ENCODE measurements around the gene GSTO1.

GSTO1 gene

GRCh38 chr10:104251443-104251842, 3.2 kb upstream of the GSTO1 start:
- DNase-seq: no peak

- no peak for DNase-seq
Measured at GRCh38 chr10:104252368-104252767, 2.3 kb upstream of the GSTO1 start.

GRCh38 chr10:104253106-104253505, 1.6 kb upstream of the GSTO1 start:
- no peak for DNase-seq

- no peak for DNase-seq
Measured at GRCh38 chr10:104253606-104254410, 884 bp upstream of the GSTO1 start.

- no peak for DNase-seq
Measured at GRCh38 chr10:104255311-104255981, 754 bp downstream of the GSTO1 start.

- no peak for DNase-seq
Measured at GRCh38 chr10:104256335-104256961, 1.8 kb downstream of the GSTO1 start.

GRCh38 chr10:104257235-104257634, 2.5 kb downstream of the GSTO1 start:
- no peak for DNase-seq

- no peak for DNase-seq
Measured at GRCh38 chr10:104258209-104258608, 3.5 kb downstream of the GSTO1 start.

- no peak for DNase-seq
Measured at GRCh38 chr10:104259456-104259855, 4.8 kb downstream of the GSTO1 start.

- no peak for DNase-seq
Measured at GRCh38 chr10:104259999-104260774, 5.5 kb downstream of the GSTO1 start.

- DNase-seq: no peak
Measured at GRCh38 chr10:104260775-104261115, 6.1 kb downstream of the GSTO1 start.

- no peak for DNase-seq
Measured at GRCh38 chr10:104262055-104262454, 7.4 kb downstream of the GSTO1 start.

- DNase-seq: no peak
Measured at GRCh38 chr10:104264783-104265182, 10.1 kb downstream of the GSTO1 start.

- no peak for DNase-seq
Measured at GRCh38 chr10:104267721-104268404, 13.2 kb downstream of the GSTO1 start.

GRCh38 chr10:104268405-104268712, 13.7 kb downstream of the GSTO1 start:
- no peak for DNase-seq

GRCh38 chr10:104268713-104269645, 14.3 kb downstream of the GSTO1 start, which contains the start of gene GSTO2:
Gene GSTO2, plus strand, starts transcription at chr10:104269184. Its CDS starts 5,732 bp downstream, at chr10:104274916.
- peak; percentile 98 for DNase-seq

- DNase-seq: no peak
Measured at GRCh38 chr10:104273286-104273685, 18.6 kb downstream of the GSTO1 start.

- no peak for DNase-seq
Measured at GRCh38 chr10:104273899-104274575, 19.3 kb downstream of the GSTO1 start.

GRCh38 chr10:104274762-104275721, 20.4 kb downstream of the GSTO1 start:
- peak; percentile 18 for DNase-seq

- DNase-seq: no peak
Measured at GRCh38 chr10:104276192-104276591, 21.5 kb downstream of the GSTO1 start.

Data from effector CD4-positive, alpha-beta T cell (primary cell).